Measurements from ENCODE around the gene FAM240A.
A peak's percentile ranks its signal among the peaks of the same experiment; 100 is the strongest.

The FAM240A gene

GRCh38 chr3:46626039-46626438, 13.7 kb downstream of the FAM240A start:
- no peak for DNase-seq (ENCODE audit: low read depth)

DNA sequence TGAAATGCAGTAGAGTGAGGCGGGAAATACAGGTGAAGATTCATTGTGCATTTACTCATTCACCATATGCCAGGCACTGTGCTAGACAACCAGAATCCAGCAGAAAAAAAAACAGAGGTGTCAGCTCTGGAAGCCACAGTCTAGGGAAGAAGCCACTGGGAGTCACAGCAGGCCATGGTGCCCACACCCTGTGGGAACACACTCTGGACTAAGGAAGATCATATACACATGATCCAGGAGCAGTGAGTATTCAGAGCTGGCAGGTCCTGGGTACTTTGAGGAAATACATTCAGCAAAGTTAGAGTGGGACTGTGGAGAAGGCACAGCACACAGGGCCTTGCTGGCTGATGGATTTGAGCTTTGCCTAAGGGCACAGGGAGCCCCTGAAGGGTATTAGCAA, 14.8 kb downstream of the FAM240A start:
- no peak for DNase-seq (ENCODE audit: low read depth)

DNA sequence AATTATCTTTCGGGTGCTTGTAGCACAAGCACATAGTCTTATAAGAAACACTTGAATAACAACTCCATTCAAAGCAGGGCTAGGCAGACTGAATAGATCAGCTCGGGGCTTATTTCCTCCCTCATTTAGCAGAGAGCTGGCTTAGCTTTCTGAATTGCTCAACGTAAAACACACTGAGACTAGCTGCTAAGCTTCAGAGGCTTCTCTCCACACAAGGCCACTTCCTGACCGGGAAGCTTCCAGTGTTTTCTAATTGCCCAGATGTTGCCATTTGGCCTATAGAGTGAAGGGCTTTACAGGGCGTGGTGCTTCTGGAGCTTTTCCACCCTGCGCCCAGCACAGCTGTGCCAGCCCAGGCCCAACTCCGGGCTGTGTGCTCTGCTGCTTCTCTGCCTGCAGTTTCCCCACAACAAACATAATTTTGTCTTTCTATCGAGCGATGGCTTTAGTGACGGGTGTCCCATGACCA, 16.6 kb downstream of the FAM240A start:
- no peak for DNase-seq (ENCODE audit: low read depth)

- peak; percentile 17 for DNase-seq (ENCODE audit: low read depth)
Measured at GRCh38 chr3:46629551-46630517, 17.5 kb downstream of the FAM240A start.

- DNase-seq (ENCODE audit: low read depth): no peak
Measured at GRCh38 chr3:46632792-46633191, 20.5 kb downstream of the FAM240A start.

GRCh38 chr3:46634856-46635255, 22.5 kb downstream of the FAM240A start:
- DNase-seq (ENCODE audit: low read depth): no peak

DNA sequence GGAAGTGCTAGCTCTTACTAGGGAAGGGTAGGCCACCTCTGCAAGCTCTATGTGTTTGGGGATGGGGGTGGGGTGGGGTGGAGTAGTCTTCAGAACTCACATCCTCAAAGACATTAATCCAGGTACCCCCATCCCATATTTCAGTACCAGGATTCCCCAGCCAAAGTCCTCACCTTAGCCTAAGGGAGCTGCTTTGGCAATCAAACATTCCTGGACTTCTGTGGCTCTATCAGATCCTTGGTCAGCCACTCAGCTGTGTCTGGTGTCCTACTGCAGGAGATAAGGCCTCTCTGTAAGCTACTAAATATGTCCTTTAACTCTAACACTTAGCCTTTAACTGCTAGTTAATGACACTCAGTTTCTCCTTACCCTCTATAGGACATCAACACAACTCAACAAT, 26.9 kb downstream of the FAM240A start:
- DNase-seq (ENCODE audit: low read depth): no peak

DNA sequence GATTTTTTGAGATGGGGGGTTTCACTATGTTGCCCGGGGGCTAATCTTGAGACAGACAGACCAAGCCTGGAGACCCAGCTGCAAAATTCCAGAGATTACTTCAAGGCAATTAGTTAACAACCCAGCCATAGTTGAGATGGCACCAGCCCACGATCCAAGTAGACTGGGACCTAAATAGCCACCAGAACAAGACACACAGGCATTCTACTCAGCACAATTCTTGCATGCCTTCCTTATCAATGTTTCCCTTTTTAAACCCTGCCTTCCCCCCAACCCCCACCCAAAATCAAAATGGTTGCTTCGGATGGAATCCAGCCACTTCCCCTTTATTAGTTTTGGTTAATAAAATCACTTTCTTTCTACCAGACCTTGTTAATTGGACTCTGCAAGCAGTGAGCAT, 28.6 kb downstream of the FAM240A start:
- no peak for DNase-seq (ENCODE audit: low read depth)

DNA sequence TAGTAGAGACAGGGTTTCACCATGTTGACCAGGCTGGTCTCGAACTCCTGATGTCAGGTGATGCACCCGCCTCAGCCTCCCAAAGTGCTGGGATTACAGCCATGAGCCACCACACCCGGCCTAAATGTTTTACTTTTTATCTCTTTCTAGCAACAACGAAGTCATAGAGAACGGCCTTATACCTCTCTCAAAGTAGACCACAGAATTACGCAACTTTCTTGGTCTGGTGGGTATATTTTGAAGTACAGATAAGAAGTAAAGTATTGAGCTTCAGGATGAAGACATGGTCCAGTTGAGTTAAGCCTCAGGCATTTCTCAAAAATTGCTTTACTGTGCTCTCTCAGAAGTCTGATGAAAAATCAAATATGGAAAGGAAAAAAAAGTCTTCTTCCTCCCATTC, 30.6 kb downstream of the FAM240A start:
- no peak for DNase-seq (ENCODE audit: low read depth)

DNA sequence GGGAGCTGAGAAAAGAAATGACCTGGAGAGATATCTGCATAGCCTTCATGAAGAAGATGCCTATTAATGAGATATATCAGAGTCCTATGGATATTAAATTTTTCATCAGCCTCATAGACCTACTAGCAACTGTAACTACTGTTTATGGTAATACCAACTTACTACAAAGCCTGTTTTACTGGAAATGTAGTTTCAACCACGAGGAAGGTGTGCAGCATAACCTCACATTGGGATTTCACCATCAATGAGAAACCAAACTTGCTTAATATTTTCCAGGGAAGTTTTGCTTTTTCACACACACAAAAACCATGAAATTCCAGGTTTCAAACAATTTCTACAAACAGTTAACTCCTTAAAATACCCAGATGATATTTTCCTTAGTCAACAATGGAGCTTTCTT, 31.4 kb downstream of the FAM240A start:
- no peak for DNase-seq (ENCODE audit: low read depth)

- peak; percentile 5 for DNase-seq (ENCODE audit: low read depth)
Measured at GRCh38 chr3:46646700-46647099, 34.4 kb downstream of the FAM240A start.

GRCh38 chr3:46648096-46648495, 35.8 kb downstream of the FAM240A start:
- no peak for DNase-seq (ENCODE audit: low read depth)

DNA sequence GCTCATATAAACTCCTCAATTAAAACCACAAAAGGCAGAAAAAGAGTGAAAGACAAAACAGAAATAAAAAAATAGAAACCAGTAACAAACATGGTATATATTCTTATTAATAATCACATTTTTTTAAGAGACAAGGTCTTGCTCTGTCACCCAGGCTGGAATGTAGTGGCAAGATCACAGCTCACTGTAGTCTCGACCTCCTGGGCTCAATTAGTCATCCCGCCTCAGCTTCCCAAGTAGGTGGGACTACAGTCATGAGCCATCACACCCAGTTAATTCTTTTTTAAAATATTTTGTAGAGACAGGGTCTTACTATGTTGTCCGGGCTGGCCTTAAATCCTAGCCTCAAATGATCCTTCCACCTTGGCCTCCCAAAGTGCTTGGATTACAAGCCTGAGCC, 37.1 kb downstream of the FAM240A start:
- DNase-seq (ENCODE audit: low read depth): no peak

- no peak for DNase-seq (ENCODE audit: low read depth)
Measured at GRCh38 chr3:46651084-46651483, 38.8 kb downstream of the FAM240A start.

DNA sequence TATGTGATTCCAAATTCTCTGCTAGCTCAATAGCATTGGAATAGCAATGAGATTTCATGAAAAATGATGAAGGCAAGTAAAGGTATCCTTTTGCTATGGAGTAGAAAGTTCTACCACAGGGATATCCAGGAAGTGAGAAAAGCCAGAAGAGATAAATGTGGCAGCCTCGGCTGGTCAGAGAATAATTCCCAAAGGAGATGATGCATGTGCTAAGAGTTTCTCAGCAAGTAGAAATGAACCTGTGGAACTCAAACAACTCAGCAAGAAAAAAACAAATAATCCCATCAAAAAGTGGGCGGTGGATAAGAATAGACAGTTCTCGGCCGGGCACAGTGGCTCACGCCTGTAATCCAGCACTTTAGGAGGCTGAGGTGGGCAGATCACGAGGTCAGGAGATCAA, 42.9 kb downstream of the FAM240A start:
- no peak for DNase-seq (ENCODE audit: low read depth)

GRCh38 chr3:46656778-46657556, 44.6 kb downstream of the FAM240A start:
- no peak for DNase-seq (ENCODE audit: low read depth)

DNA sequence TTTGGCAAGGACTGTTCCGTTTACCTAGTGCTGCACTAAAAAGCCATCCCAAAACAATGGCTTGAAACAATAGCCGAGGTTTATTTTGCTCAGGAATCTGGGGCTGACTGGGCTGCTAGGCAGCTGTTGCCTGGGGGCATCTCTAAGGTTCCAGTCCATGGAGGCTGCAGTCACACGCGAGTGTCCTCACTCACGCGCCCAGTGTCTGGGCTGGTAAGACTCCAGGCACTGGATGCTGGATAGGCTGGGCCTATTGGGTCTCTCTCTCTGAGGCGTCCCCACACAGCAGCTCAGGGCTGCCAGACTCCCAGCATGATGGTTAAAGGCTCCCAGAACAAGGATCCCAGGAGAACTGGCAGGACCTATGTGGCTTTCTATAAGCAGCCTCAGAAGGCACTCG, 47.0 kb downstream of the FAM240A start:
- DNase-seq (ENCODE audit: low read depth): no peak

- DNase-seq (ENCODE audit: low read depth): no peak
Measured at GRCh38 chr3:46660003-46660402, 47.7 kb downstream of the FAM240A start.

DNA sequence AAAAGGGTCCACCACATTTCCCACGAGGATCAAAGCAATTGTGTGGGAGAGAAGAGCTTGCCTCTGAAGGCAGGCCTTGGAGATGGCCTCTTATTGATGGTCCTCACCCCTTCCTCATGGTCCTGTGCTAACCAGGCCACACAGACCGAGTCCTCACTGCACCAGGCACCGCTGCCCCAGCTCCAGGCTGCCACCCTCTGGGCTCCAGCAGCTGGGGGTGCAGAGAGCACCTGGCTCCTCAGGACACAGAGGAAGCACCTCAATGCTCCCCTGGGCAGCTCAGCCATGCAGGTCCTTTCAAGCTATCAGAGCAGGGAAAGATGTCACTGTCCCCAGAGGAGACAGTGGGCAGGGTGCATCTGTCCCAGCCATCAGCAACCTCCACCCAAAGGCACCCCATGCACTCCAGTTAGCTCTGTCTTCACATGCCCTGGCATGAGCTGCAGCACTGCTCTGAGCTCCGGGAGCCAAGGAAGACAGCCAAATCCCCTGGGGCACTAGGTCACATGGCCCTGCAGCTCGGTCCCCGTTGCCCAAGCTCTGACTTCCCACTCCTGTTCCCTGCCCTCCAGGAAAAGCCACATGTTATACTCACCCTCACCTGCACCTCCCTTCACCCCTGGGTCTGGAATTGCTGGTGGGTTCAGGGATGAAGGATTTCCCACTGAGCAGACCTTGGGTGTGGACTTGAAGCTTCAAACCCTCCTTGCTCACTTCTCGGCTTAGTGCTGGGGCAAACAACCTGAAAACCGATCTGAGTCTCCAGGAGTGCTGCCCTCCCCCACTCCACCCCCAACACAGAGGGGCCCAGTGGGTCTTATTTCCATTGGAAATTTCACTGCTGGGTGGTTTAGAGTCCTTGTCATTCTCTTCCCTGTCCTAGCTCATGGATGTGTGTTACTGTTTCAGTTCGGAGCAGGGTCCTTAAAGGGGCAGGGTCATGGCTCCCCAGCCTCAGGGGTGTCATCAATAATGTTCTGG, 48.5 kb downstream of the FAM240A start:
- no peak for DNase-seq (ENCODE audit: low read depth)

DNA sequence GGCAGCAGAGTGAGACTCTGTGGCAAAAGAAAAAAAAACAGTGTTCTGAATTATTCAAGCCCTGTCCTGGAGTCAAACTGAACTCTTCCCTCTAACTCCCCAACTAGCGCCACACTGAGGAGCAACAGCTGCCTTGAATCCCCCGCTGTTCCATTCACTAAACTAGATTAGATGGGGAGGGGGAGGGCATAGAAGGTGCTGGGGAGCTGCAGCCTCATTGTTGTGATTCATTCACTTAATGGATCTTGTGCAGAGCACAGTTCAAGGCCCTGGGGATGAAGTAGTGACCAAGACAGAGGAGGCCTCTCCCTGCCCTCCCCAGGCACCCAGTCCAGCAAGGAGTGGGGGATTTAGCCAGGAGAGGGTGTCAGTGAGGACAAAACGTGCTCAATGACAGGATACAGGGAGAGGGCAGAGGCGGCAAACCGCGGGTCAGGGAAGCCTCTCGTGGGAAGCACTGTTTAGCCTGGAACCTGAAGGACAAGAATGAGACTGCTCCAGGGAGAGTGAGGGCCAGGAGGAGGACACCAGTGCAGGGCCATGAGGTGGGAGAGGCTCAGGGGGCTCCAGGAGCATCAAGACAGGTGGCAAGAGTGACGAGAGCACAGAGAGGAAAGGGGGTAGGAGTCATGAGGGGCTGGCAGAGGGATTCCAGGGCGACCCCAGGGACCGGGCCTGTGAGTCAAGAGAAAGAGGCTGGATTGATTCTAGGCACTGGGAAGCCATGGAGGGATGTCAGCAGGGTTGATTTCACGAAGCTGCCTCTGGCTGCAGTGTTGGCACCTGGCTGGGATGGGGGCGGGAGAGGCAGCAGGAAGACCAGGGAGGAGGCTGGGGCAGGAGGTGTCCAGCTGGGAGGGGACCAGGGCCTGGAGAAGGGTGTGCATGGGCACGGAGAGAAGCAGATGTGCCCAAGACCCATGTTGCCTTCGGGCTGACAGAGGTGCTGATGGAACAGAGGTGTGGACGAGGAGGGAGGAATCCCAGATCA, 49.7 kb downstream of the FAM240A start:
- DNase-seq (ENCODE audit: low read depth): no peak
